ENCODE results near the gene CIB1. TPM values are rescaled to one million over a fixed set of nuclear protein-coding genes. Genes with fewer than 3 reads are reported as not detected.
A peak's percentile ranks its signal among the peaks of the same experiment; 100 is the strongest.

Gene CIB1
- total and polyA plus RNA-seq, 2 donors from 2014 or later = 158 to 321 TPM

- intact Hi-C loops (cut with DNase I) = no loop called here
- peaks cover 0 to 35% (median 26%) of the 10 kb centered on the region in 3 donors for H3K4me1 ChIP-seq (ENCODE audit: control insufficient read depth in 2 of 3, insufficient read depth in 2 of 3, low read depth in 1 of 3, low read length in 3 of 3)
- peak overlapping the region; percentile 3 to 43 for H3K27ac ChIP-seq (ENCODE audit: low read depth in 2 of 2, low read length in 2 of 2)
- no peak overlapping the region for H3K4me3 ChIP-seq (ENCODE audit: low read length in 3 of 3)
- H3K36me3 ChIP-seq (ENCODE audit: control insufficient read depth in 2 of 3, insufficient read depth in 3 of 3, low read length in 3 of 3) = no peaks in the 10 kb centered on the region
- H3K9me3 ChIP-seq (ENCODE audit: control insufficient read depth in 2 of 3, insufficient read depth in 1 of 3, low read length in 3 of 3) = no peaks in the 10 kb centered on the region
- H3K27me3 ChIP-seq (ENCODE audit: control insufficient read depth, insufficient read depth, low read length) = no peaks in the 10 kb centered on the region
- DNase-seq (peak in 2 of 5 donors; percentile 27 to 28), FAIRE-seq (no peak)
- peak overlapping the region in 1 of 3 donors; percentile 65 for H3K9ac ChIP-seq (ENCODE audit: low read length in 3 of 3)
- TF ChIP-seq CTCF (IDR thresholded peaks at IDR 0.05; ENCODE audit: borderline replicate concordance, extremely low read depth, insufficient read depth) = no peak
Measured at GRCh38 chr15:90192961-90193786, 40.6 kb downstream of the CIB1 start.

- Histone ChIP-seq H3K27ac (ENCODE audit: low read depth in 2 of 2, low read length in 2 of 2) (peak overlapping the region; percentile 79 to 80), H3K9me3 (ENCODE audit: control insufficient read depth in 2 of 3, insufficient read depth in 1 of 3, low read length in 3 of 3) (no peaks in the 10 kb centered on the region), H3K4me1 (ENCODE audit: control insufficient read depth in 2 of 3, insufficient read depth in 2 of 3, low read depth in 1 of 3, low read length in 3 of 3) (peaks cover 0 to 37% (median 26%) of the 10 kb centered on the region in 3 donors), H3K27me3 (ENCODE audit: control insufficient read depth, insufficient read depth, low read length) (no peaks in the 10 kb centered on the region), H3K9ac (ENCODE audit: low read length in 3 of 3) (no peak overlapping the region), H3K36me3 (ENCODE audit: control insufficient read depth in 2 of 3, insufficient read depth in 3 of 3, low read length in 3 of 3) (no peaks in the 10 kb centered on the region), H3K4me3 (ENCODE audit: low read length in 3 of 3) (no peak overlapping the region)
- DNase-seq (peak; percentile 96 to 97 (median 96)), FAIRE-seq (no peak)
- intact Hi-C loops (cut with DNase I) = no loop called here
- TF ChIP-seq CTCF (IDR thresholded peaks at IDR 0.05; ENCODE audit: borderline replicate concordance, extremely low read depth, insufficient read depth) = no peak
Measured at GRCh38 chr15:90191794-90192509, 41.8 kb downstream of the CIB1 start.

GRCh38 chr15:90191344-90191687 is 42.4 kb downstream of the CIB1 start:
- no peak overlapping the region for H3K4me3 ChIP-seq (ENCODE audit: low read length in 3 of 3)
- peaks cover 0 to 38% (median 26%) of the 10 kb centered on the region in 3 donors for H3K4me1 ChIP-seq (ENCODE audit: control insufficient read depth in 2 of 3, insufficient read depth in 2 of 3, low read depth in 1 of 3, low read length in 3 of 3)
- FAIRE-seq = no peak
- no peak for DNase-seq
- intact Hi-C loops (cut with DNase I) = no loop called here
- no peaks in the 10 kb centered on the region for H3K27me3 ChIP-seq (ENCODE audit: control insufficient read depth, insufficient read depth, low read length)
- H3K36me3 ChIP-seq (ENCODE audit: control insufficient read depth in 2 of 3, insufficient read depth in 3 of 3, low read length in 3 of 3) = no peaks in the 10 kb centered on the region
- H3K27ac ChIP-seq (ENCODE audit: low read depth in 2 of 2, low read length in 2 of 2) = peak overlapping the region; percentile 75 to 79
- H3K9me3 ChIP-seq (ENCODE audit: control insufficient read depth in 2 of 3, insufficient read depth in 1 of 3, low read length in 3 of 3) = no peaks in the 10 kb centered on the region
- no peak for TF ChIP-seq CTCF (IDR thresholded peaks at IDR 0.05; ENCODE audit: borderline replicate concordance, extremely low read depth, insufficient read depth)
- H3K9ac ChIP-seq (ENCODE audit: low read length in 3 of 3) = no peak overlapping the region
